Skeletal muscle tissue (tissue), 1 donor: ENCODE data around the gene WNT2B. TPM values are rescaled to one million over a fixed set of nuclear protein-coding genes. Genes with fewer than 3 reads are reported as not detected.

Experiments used
- total RNA-seq: library from RNA; depleted of rRNA; stranded (reverse); fragments of >200 nt; gene quantifications from one replicate; pipeline ENCODE4 v1.2.3, GENCODE V29; 2014

Gene WNT2B
- total RNA-seq, 1 donor from 2014 or later, result 6.3 TPM

Other genes starting within 250 kb of the WNT2B start
- gene CTTNBP2NL, start 112.8 kb upstream of the WNT2B start, total RNA-seq, result 8.4 TPM
- 21.9 TPM for gene ST7L, start 110.2 kb downstream of the WNT2B start, total RNA-seq
- gene CAPZA1, start 110.9 kb downstream of the WNT2B start, total RNA-seq, result 63.7 TPM
- 27.7 TPM for gene MOV10, start 165.7 kb downstream of the WNT2B start, total RNA-seq
- gene RHOC, start 198.2 kb downstream of the WNT2B start, total RNA-seq, result 196 TPM
- 1.0 TPM for gene PPM1J, start 206.4 kb downstream of the WNT2B start, total RNA-seq